GM19397 (cell line): ENCODE results near the gene AHRR.

ENCODE experiments used
- ATAC-seq: cut with Tn5 transposase; IDR thresholded peaks from one replicate; pipeline ENCODE4 v1.9.1; 2021; ENCODE audit warnings: mild to moderate bottlenecking, moderate library complexity; ENCODE audit not compliant: unreplicated experiment

Gene AHRR

GRCh38 chr5:425714-426113 lies 104.2 kb downstream of the AHRR start:
- ATAC-seq = no peak

- no peak for ATAC-seq
These were observed 105.0 kb downstream of the AHRR start for GRCh38 chr5:426392-426976.

DNA sequence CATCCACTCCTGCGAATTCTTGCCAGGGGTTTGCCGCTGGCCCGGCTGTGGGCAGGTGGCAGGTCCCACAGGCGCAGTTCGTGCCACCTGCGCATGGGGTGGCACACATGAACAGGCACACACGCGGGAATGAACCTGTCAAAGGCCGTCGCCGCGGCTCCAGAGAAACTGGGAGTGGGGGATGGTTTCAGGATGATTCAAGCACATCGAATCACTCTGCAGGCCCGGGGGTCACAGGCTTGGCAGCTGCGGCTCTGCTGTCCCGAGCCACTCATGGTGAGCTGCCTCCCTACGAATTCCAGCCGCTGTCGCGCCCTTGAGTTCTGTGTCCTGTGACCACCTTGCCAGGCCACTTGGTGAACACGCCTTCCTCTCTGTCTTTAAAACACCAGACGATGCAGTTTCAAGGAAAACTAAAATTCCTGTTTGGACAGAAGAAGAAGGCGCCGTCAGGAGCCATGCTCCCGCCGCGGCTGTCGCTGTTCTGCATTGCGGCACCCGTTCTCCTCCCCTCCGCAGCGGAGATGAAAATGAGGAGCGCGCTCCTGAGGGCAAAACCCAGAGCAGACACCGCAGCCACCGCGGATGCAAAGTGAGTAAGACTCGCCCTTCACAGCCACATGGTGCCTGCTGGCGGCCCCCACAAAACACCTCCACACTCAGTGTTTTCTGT lies 106.0 kb downstream of the AHRR start:
- no peak for ATAC-seq

- no peak for ATAC-seq
These were observed 106.7 kb downstream of the AHRR start for GRCh38 chr5:428219-428618.

GRCh38 chr5:428754-429452 lies 107.4 kb downstream of the AHRR start:
- no peak for ATAC-seq

DNA sequence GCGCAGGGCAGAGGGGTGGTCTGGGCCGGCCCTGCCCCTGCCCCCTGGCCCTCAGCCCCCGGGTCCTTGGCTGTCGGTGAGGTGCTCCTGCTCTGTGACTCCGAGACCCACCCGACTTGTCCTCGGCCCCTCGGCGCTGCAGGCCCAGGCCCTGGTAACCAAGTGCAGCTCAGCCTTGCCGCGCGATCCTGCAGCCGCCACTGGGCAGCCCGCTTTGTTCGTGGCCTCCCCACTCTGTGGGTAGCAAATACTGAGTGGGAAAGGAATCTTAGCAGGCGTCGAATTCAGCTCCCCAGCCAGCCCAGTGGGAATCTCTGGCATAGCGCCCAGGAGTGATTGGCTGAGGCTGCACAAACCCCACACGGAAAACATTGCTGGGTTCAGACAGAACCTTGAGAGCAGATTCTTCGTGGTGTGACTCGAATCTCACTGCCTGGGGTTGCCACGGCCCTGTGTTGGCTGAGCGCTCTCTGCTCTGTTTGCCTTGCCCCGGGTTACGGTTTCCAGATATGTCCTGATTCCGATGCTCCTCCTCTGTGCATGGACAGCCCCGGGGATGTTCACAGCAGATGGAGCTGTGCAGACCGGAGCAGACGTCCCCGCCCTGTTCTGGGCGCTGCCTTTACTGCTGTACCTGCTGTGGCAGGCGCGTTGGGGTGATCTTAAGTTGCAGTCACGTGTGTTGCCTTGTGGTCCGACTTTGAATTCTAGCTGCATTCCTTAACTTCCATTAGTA lies 108.1 kb downstream of the AHRR start:
- ATAC-seq = no peak

DNA sequence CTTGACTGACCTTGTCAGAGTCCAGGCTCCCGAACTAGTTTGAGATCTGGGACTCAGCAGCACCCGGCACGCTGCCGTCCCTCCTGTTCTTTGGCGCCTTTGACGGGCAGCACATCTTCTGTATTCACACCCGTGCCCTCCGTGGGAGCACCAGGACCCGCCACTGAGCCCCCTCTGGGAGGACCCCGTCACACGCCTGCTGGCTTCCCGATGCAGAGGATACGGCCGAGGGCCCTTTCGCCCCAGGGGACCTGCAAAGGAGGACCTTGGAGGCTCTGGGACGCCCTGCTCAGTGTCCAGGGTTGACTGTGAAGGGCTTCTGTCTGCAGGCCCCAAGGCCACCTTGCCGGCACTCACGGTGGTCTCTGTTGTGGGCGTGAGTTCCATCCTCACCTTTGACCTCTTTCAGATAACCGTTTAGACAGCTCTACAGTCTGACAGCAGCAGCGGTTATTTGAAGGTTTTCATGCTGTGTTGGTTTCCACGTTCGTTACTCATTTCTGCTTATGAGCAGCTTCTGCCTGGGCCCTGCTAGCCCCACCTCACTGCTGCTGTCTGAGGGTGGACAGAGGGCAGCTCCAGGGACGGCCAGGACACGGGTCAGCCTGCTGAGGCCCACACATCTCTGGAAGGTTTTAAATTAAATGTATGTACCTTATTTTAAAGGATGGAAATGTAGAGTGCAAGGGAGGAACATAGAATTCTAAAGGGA lies 108.9 kb downstream of the AHRR start:
- no peak for ATAC-seq

DNA sequence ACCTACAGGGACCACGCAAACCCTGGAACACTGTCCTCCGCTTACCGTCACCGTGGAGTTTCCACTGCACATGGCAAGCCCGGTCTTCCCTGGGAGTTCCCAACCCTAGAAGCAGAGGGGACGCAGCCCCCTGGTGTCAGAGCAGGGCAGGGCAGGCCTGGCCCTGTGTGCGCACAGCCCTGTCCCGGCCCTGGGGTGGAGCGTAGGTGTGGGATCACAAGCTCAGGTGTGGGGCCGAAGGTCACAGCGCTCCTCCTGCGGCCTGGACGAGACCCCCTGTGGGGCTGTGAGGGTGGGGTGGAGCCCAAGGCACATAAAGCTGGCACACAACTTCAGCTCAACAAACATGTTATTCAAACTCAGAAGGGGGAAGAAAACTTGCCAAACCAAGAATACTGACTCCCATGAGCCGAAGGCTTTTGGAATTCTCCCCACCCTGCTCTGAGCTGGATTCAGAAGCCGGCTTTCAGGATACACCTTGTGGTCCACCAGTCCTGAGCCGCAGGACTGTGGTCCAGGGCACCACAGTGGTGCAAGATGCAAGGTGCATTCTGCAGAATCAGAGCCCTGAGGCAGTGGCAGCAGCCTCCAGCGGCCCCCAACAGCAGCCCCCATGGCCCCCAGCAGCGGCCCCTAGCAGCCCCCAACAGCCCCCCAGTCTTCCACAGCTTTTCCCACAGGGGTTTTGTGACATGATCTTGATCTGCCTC lies 109.6 kb downstream of the AHRR start:
- no peak for ATAC-seq

DNA sequence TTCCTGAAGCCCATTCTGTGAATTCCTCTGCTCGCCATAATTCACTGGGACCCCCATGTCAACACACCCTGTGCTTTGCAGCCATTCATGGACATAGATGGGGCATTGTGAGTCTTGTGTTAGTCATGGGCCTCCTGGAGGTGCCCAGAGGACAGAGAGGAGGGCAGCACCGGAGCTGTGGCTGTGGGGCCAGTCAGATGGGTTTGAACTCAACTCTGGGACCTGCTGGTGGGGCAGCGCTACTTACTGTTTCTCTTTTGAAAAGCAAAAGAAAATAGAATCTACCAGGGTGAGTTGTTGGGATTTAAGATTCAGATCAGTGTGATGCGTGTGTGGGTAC lies 110.2 kb downstream of the AHRR start:
- no peak for ATAC-seq

DNA sequence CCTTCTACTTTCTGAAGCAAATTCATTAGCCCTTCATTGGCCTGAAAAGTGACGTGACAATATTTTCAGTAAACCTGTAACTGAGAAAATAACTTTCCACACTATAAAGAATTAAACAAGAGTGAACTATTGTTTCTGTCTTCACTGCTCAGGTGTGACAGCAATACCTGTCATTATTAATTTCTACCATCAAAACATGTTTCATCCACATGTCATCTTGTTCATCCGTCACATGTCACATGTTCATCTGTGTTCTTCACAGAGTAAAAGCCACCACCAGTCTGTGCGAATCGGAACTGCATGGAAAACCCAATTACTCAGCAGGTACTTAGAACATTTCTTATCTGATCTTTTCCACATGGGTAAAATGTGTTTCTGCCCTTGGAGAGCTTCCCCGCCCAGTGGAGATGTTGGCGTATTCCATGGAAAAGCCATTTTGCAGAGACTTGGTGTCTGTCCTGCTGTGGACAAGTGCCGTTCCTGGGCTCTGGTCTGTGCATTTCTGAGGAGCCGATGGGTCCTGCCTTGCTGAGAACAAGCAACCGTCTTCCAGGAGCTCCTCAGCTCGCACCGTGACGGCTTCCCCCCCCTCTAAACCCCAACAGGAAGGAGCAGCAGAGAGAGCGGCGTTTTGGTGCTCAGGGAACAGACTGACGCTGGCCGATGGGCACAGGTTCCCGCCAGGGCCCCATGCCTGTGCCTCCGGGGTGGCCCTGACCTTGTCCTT lies 110.8 kb downstream of the AHRR start:
- no peak for ATAC-seq

DNA sequence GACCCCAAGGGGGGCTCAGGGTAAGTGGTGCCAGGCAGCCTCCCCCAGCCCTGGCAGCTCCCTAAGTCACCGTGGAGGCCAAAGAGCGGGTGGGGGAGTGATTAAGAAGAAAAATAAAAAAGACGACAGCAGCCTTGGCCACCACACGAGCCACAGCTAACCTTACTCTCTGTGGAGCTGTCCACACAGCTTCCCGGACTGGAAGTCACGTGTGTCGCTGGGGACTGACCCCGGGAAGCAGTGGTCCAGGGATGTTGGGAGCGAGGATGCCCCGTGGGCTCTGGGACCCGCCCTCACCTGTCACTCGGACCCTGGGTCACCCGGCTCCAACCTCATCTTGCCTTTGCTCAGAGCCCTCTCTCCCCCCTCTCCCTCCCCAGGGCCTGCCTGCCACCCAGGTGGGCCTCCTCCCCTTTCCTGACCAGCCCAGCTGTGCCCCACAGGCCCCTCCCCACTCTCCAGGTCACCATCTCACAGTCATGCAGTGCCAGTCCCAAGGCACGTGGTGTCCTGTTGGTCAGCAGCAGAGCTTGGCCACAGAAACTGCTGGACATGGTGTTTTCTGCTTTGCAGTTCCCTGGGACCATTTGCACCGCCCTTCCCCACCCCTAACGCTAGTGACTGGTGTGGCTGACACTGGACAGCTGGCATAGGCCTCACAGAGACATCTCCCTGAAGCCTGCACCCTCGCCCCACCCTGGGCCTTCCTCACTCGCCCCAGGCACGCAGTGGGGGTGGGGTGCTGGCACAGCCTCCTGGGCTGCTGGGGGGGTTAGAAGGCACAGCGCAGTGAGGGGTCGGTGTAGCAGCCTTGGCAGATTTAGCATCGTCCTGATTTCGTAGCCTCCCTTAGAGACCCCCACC lies 111.6 kb downstream of the AHRR start:
- ATAC-seq = no peak

GRCh38 chr5:433836-434235 lies 112.3 kb downstream of the AHRR start:
- ATAC-seq = no peak

DNA sequence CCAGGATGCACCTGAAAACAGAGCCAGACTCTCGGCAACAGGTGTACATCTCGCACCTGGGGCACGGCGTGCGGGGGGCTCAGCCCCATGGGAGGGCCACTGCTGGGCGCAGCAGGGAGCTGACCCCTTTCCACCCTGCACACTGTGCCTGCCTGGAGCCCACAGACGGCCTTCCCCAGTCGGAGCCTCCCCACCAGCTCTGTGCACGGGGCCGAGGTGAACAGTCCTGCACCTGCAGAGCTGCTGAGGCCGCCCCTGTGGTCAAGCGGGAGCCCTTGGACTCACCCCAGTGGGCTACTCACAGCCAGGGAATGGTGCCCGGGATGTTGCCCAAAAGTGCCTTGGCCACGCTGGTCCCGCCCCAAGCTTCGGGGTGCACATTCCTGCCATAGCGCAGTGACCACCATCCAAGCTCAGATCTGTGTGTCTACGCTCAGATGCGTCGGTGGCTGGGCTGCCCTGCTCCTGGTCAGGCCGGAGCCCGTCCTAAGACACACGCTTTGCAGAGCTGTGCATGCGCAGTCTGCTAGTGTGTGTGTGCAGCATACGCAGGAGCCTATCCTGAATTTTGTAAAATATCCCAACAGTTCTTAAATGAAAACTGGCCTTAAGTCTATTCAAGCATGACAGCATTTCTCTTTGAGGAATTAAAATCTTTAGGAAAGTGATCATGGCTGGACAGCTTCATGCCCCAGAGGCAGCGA lies 113.1 kb downstream of the AHRR start:
- no peak for ATAC-seq

DNA sequence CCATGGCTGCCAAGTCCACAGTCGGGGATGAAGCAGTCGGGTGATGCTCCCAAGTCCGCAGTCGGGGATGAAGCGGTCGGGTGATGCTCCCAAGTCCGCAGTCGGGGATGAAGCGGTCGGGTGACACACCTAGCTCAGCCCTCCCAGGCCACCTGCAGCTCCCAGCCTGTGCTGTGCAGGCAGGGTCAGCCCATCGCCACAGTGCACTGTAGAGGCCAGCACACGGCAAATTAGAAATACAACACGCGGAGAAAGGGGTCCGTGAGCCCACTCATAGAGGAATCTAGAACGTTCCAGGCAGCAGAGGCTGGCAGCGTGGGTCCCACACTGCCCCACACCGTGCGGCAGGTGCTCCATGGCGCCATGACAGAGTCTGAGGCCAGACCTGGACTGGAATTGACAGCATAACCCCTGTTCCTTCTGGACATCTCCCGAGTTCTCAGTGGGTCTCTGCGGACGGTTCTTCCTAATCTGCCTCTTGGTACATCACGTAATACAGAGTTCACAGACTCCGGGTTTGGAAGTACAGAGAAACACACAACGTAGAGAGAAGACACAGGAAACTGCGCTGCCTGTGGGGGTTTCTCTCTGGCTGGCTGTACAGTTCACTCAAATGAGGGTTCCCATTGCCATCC lies 113.8 kb downstream of the AHRR start:
- no peak for ATAC-seq

DNA sequence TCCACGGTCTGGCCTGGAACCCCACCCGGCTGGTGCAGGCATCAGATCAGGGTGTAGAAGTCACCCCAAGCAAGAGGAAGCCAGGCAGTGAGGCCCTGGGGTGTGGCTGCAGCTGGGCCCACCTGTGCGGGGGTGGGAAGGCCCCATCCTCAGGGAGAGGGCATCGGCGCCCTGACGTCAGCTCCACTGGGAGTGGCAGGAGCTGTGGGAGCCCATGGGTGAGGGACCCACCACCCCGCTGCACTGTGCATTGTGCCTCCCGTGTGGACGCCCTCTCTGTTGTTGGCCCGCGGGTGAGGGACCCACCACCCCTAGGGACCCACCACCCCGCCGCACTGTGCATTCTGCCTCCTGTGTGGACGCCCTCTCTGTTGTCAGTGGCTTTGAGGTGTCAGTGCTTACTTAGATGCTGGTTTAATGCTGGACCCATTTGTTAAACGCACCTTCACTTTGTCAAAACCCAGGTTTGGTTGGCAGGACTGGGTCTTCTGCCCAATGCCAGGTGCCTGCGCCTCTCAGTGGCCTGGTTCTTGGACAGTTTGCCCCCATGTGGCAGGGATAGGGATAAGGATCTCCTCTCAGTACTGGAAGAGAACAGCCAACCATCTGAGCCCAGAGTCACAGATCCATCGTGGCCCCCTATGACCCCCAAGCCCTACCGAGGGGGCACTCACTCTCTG lies 114.6 kb downstream of the AHRR start:
- ATAC-seq = no peak

DNA sequence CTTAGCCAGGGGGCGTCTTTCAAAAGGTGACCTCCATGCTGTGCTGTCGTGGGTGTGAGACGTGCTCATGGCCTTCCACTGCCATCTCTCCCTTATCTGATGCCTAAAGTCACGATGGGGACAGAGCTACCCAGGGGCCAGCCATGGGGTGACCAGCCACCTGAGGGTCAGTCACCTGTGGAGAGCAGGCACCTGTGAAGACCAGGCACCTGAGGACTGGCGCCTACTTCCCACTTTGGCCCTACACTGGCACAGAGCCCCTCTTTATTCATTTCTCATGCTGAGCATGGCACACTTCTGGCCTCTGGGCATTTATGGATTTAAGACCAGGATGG lies 115.1 kb downstream of the AHRR start:
- ATAC-seq = no peak

DNA sequence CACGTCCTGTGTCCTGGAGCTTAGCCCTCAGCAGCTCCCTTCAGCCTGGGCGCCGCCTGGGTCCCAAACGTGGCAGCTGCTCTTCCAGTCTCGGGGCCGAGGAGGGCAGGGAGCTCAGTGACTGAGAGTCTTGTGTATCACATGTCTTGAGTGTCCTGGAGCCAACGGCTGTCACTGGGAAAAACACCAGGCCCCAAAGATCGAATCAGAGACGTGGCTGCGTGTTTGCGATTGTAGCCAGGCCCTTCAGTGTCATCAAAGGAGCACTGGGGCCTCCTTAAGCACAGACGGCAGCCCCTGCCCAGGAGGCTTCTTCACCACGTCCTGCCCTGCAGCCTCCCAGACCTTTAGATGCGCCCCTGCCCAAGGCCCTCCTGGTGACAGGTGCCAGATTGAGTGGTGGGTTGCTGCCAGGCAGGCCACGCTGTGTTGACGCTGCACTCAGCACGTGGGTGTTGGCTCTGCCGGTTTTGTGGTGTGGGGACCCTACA lies 115.8 kb downstream of the AHRR start:
- ATAC-seq = no peak
